PFSK-1 (cell line): ENCODE data around the gene SIPA1L3.

Source experiments
- TAF1 ChIP-seq: IDR thresholded peaks from 2 replicates; pipeline ENCODE4 v1.6.1; 2012; ENCODE audit warnings: low read length, control low read depth, borderline replicate concordance; ENCODE audit not compliant: insufficient read depth
- TF ChIP-seq, protein P1 (sequence below), 2 experiments: IDR thresholded peaks; 2 replicates each; pipeline versions ENCODE4 v1.6.1 to v1.8.0; 2011 to 2012; ENCODE audit warnings: low read depth in 2 of 2, low read length in 2 of 2, control low read depth in 1 of 2, inconsistent platforms in 1 of 2, mild to moderate bottlenecking in 1 of 2, moderate library complexity in 1 of 2; ENCODE audit not compliant: insufficient read depth in 1 of 2

DNA sequence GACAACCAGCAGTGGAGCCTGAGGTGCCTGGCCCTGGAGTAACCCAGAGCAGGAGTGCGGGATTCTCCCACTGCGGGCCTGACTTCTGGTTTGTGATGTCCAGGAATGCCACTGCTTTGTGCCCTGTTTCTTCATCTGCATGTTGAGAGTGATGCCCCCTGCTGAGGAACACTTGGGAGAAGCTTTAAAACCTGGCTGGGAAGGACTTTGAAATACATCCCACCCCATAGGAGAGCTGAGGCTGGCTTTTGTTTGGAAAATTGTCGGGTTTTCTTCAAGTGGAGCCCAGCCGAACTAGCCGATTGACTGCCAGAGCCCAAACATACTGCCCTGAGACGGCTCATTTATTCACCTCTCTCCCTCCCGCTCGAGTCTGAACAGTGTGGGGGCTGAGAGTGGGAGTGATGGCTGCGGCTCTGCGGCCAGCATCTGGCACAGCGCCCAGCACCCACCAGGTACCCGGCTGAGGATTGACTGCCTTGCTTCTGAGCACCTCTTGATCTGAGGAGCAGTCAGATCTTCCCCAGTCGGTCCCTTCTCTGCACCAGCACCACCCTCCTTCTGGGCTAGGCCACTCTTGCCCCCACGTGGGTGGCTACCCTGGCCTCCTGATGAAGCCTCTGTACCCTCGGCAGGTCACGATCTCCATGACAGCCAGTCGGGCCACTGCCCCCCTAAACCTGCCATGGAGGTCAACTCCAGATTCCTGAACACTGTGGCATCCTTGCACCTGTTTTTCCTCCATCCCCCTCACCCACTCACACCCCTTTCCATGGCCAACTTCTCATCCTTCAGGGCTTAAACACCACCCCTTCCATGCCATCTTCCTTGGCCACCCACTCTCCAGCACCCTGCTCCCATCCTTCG is 148.9 kb downstream of the SIPA1L3 start:
- no peak for TF ChIP-seq TAF1
- TF ChIP-seq, protein P1, sequence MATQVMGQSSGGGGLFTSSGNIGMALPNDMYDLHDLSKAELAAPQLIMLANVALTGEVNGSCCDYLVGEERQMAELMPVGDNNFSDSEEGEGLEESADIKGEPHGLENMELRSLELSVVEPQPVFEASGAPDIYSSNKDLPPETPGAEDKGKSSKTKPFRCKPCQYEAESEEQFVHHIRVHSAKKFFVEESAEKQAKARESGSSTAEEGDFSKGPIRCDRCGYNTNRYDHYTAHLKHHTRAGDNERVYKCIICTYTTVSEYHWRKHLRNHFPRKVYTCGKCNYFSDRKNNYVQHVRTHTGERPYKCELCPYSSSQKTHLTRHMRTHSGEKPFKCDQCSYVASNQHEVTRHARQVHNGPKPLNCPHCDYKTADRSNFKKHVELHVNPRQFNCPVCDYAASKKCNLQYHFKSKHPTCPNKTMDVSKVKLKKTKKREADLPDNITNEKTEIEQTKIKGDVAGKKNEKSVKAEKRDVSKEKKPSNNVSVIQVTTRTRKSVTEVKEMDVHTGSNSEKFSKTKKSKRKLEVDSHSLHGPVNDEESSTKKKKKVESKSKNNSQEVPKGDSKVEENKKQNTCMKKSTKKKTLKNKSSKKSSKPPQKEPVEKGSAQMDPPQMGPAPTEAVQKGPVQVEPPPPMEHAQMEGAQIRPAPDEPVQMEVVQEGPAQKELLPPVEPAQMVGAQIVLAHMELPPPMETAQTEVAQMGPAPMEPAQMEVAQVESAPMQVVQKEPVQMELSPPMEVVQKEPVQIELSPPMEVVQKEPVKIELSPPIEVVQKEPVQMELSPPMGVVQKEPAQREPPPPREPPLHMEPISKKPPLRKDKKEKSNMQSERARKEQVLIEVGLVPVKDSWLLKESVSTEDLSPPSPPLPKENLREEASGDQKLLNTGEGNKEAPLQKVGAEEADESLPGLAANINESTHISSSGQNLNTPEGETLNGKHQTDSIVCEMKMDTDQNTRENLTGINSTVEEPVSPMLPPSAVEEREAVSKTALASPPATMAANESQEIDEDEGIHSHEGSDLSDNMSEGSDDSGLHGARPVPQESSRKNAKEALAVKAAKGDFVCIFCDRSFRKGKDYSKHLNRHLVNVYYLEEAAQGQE (IDR thresholded peaks at IDR 0.05; ENCODE audit: insufficient read depth in 1 of 2, low read depth in 2 of 2, low read length in 2 of 2), result no peak
